DND-41 (cell line): ENCODE measurements around the gene TESMIN.

Experiments used
- ATAC-seq: fragments of 200-7000 bp; cut with Tn5 transposase; 3 replicates; pipeline ENCODE4 v1.9.1; 2021; ENCODE audit warnings: low read depth; ENCODE audit not compliant: insufficient read depth
- DNase-seq: peaks from one replicate; pipeline ENCODE4 v3.0.0-alpha.2; 2020
- H2AFZ ChIP-seq: 2 replicates; pipeline ENCODE4 v1.6.0; 2012; ENCODE audit warnings: low read depth, low read length
- H3K27ac ChIP-seq: 2 replicates; pipeline ENCODE4 v1.5.1; 2012; ENCODE audit warnings: low read length, inconsistent platforms
- H3K27me3 ChIP-seq: fragments of 200-600 bp; sonication (generic); 2 replicates; pipeline ENCODE4 v1.6.0; 2012; ENCODE audit warnings: low read length, mild to moderate bottlenecking, inconsistent platforms; ENCODE audit not compliant: insufficient read depth, poor library complexity
- H3K36me3 ChIP-seq: 2 replicates; pipeline ENCODE4 v1.5.1; 2012; ENCODE audit warnings: low read length, inconsistent platforms; ENCODE audit not compliant: insufficient read depth
- H3K4me1 ChIP-seq: 2 replicates; pipeline ENCODE4 v1.5.1; 2012; ENCODE audit warnings: mild to moderate bottlenecking, low read length; ENCODE audit not compliant: insufficient read depth
- H3K4me2 ChIP-seq: 2 replicates; pipeline ENCODE4 v1.6.0; 2012; ENCODE audit warnings: mild to moderate bottlenecking, moderate library complexity, low read length, inconsistent platforms; ENCODE audit not compliant: insufficient read depth
- H3K4me3 ChIP-seq, 2 experiments: fragments of 200-600 bp in 1 of 2; shearing (Covaris generic) in 1 of 2; 2 replicates each; pipeline ENCODE4 v1.5.1; 2012 to 2016; ENCODE audit warnings: inconsistent platforms in 2 of 2, low read length in 2 of 2, mild to moderate bottlenecking in 2 of 2, low read depth in 1 of 2, moderate library complexity in 1 of 2
- H3K79me2 ChIP-seq: 2 replicates; pipeline ENCODE4 v1.6.0; 2012; ENCODE audit warnings: low read length, inconsistent platforms; ENCODE audit not compliant: insufficient read depth
- H3K9ac ChIP-seq: 2 replicates; pipeline ENCODE4 v1.6.0; 2012; ENCODE audit warnings: low read depth, mild to moderate bottlenecking, inconsistent platforms, low read length, moderate library complexity
- H3K9me3 ChIP-seq: 2 replicates; pipeline ENCODE4 v1.5.1; 2012; ENCODE audit warnings: low read length, moderate library complexity, mild to moderate bottlenecking, inconsistent platforms; ENCODE audit not compliant: insufficient read depth, severe bottlenecking
- H4K20me1 ChIP-seq: 2 replicates; pipeline ENCODE4 v1.6.0; 2012; ENCODE audit warnings: low read length; ENCODE audit not compliant: insufficient read depth
- CTCF ChIP-seq: IDR thresholded peaks from 2 replicates; pipeline ENCODE4 v1.5.1; 2012; ENCODE audit warnings: borderline replicate concordance, low read length, moderate library complexity, mild to moderate bottlenecking; ENCODE audit not compliant: poor library complexity, severe bottlenecking; ENCODE audit errors: extremely low read depth
- EZH2 ChIP-seq: IDR thresholded peaks from 3 replicates; pipeline ENCODE4 v1.6.1; 2012; ENCODE audit warnings: borderline replicate concordance, low read depth, mild to moderate bottlenecking, moderate library complexity, low read length, inconsistent platforms; ENCODE audit not compliant: severe bottlenecking

Gene TESMIN

GRCh38 chr11:68659158-68659921, 92.0 kb downstream of the TESMIN start:
- Histone ChIP-seq H3K27ac (no peak overlapping the region), H3K4me3 (no peak overlapping the region)

GRCh38 chr11:68658661-68659060, 92.7 kb downstream of the TESMIN start:
- Histone ChIP-seq H3K4me1 (no peaks in the 10 kb centered on the region), H3K9ac (no peak overlapping the region), H3K27ac (no peak overlapping the region), H2AFZ (no peak overlapping the region), H3K9me3 (no peaks in the 10 kb centered on the region), H3K27me3 (no peaks in the 10 kb centered on the region), H4K20me1 (no peaks in the 10 kb centered on the region; the same call in 1 of the 2 replicates), H3K4me3 (no peak overlapping the region), H3K36me3 (no peaks in the 10 kb centered on the region), H3K79me2 (no peaks in the 10 kb centered on the region), H3K4me2 (no peak overlapping the region)
- DNase-seq (no peak), ATAC-seq (no peak)
- TF ChIP-seq EZH2, result no peak
- TF ChIP-seq CTCF, result no peak

More at GRCh38 chr11:68659158-68659921, 92.0 kb downstream of the TESMIN start:
- Histone ChIP-seq H3K4me1 (no peaks in the 10 kb centered on the region), H3K27me3 (no peaks in the 10 kb centered on the region), H4K20me1 (no peaks in the 10 kb centered on the region), H3K79me2 (no peaks in the 10 kb centered on the region), H3K9me3 (no peaks in the 10 kb centered on the region), H3K36me3 (no peaks in the 10 kb centered on the region), H3K4me2 (no peak overlapping the region), H3K9ac (no peak overlapping the region), H2AFZ (no peak overlapping the region)
- TF ChIP-seq CTCF (no peak), EZH2 (no peak)
- DNase-seq (no peak), ATAC-seq (no peak)

GRCh38 chr11:68658097-68658496, 93.2 kb downstream of the TESMIN start:
- H3K9me3 ChIP-seq, result no peaks in the 10 kb centered on the region
- DNase-seq, result no peak
- no peak overlapping the region for H3K9ac ChIP-seq
- no peak overlapping the region for H3K4me3 ChIP-seq
- no peaks in the 10 kb centered on the region for H3K27me3 ChIP-seq
- no peak overlapping the region for H3K4me2 ChIP-seq
- no peaks in the 10 kb centered on the region; the same call in 1 of the 2 replicates for H4K20me1 ChIP-seq
- no peak for TF ChIP-seq EZH2
- no peak for TF ChIP-seq CTCF
- no peak overlapping the region for H2AFZ ChIP-seq
- no peaks in the 10 kb centered on the region for H3K36me3 ChIP-seq
- H3K27ac ChIP-seq, result no peak overlapping the region
- H3K4me1 ChIP-seq, result no peaks in the 10 kb centered on the region
- H3K79me2 ChIP-seq, result no peaks in the 10 kb centered on the region
- ATAC-seq, result no peak
